Activated CD8-positive, alpha-beta memory T cell treated with anti-CD3 and anti-CD28 coated beads, Interleukin-2, amount 50 U/mL, for 4 hours (primary cell): ENCODE data around the gene ROR1.

ENCODE experiments used
- DNase-seq: peaks from one replicate; pipeline ENCODE4 v3.0.0-alpha.2; 2020

ROR1 gene

GRCh38 chr1:64038119-64038518 lies 264.3 kb downstream of the ROR1 start:
- no peak for DNase-seq

GRCh38 chr1:64038965-64039364 lies 265.1 kb downstream of the ROR1 start:
- DNase-seq = no peak

- DNase-seq = no peak
Measured at GRCh38 chr1:64039390-64039926, 265.6 kb downstream of the ROR1 start.

GRCh38 chr1:64041371-64042131 lies 267.7 kb downstream of the ROR1 start:
- no peak for DNase-seq

- DNase-seq = no peak
Measured at GRCh38 chr1:64042331-64043100, 268.7 kb downstream of the ROR1 start.

GRCh38 chr1:64043288-64043687 lies 269.5 kb downstream of the ROR1 start:
- no peak for DNase-seq

GRCh38 chr1:64043976-64044375 lies 270.2 kb downstream of the ROR1 start:
- DNase-seq = no peak

GRCh38 chr1:64046243-64046642 lies 272.4 kb downstream of the ROR1 start:
- no peak for DNase-seq

GRCh38 chr1:64046891-64047290 lies 273.1 kb downstream of the ROR1 start:
- no peak for DNase-seq

GRCh38 chr1:64047549-64047996 lies 273.8 kb downstream of the ROR1 start:
- DNase-seq = no peak

- no peak for DNase-seq
Measured at GRCh38 chr1:64049900-64050540, 276.2 kb downstream of the ROR1 start.

- no peak for DNase-seq
Measured at GRCh38 chr1:64050601-64051000, 276.8 kb downstream of the ROR1 start.

- no peak for DNase-seq
Measured at GRCh38 chr1:64051796-64052195, 278.0 kb downstream of the ROR1 start.

GRCh38 chr1:64052777-64053176 lies 279.0 kb downstream of the ROR1 start:
- DNase-seq = no peak

- no peak for DNase-seq
Measured at GRCh38 chr1:64055310-64055709, 281.5 kb downstream of the ROR1 start.

- no peak for DNase-seq
Measured at GRCh38 chr1:64059556-64059955, 285.7 kb downstream of the ROR1 start.

- no peak for DNase-seq
Measured at GRCh38 chr1:64060611-64061302, 286.9 kb downstream of the ROR1 start.

GRCh38 chr1:64061430-64062104 lies 287.8 kb downstream of the ROR1 start:
- DNase-seq = no peak

- no peak for DNase-seq
Measured at GRCh38 chr1:64062529-64062928, 288.7 kb downstream of the ROR1 start.

- DNase-seq = no peak
Measured at GRCh38 chr1:64062941-64063581, 289.2 kb downstream of the ROR1 start.

GRCh38 chr1:64065571-64065970 lies 291.8 kb downstream of the ROR1 start:
- DNase-seq = no peak
